Endothelial cell of umbilical vein (primary cell): ENCODE data around the gene ZNF93.

Experiments used
- FOS ChIP-seq: IDR thresholded peaks from 2 replicates; pipeline ENCODE4 v1.6.1; 2011; ENCODE audit warnings: mild to moderate bottlenecking, low read length, moderate library complexity, borderline replicate concordance; ENCODE audit not compliant: insufficient read depth
- TF ChIP-seq, protein P1 (sequence below), 2 donors: IDR thresholded peaks; 1 replicate in 1 of 2; 2 replicates in 1 of 2; pipeline ENCODE4 v1.5.1; 2011; ENCODE audit warnings: low read length in 2 of 2, mild to moderate bottlenecking in 2 of 2, moderate library complexity in 2 of 2, control low read depth in 1 of 2, inconsistent platforms in 1 of 2, low read depth in 1 of 2; ENCODE audit not compliant: insufficient read depth in 1 of 2; ENCODE audit errors: extremely low read depth in 1 of 2

DNA sequence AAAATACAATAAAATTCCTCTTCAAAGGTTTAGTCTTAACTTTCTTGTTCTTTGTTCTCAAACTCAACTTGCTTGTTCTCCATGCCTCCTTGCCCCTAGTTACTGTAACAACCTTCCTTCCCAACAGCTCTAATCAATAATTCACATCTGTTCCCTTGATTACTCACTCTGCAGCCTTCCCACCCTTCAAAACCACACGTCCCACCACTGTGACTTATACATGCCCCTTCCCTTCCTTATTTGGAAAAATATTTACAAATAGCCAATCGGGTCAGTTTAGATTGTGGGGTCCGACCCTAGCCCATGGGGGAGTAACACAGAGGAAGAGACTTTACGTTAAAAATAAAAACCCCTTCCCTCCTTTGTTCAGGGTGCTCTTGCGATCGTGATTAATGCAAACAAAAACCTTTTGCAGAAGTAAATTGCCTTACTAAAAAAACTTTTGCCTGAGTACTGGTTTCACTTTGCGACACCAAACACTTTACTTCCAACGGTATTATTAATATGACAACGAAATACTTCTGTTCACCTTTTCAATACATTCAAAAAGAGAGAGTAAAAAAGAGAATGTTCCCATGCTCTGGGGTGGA, 512 bp upstream of the ZNF93 start:
- TF ChIP-seq FOS: no peak
- TF ChIP-seq, protein P1, sequence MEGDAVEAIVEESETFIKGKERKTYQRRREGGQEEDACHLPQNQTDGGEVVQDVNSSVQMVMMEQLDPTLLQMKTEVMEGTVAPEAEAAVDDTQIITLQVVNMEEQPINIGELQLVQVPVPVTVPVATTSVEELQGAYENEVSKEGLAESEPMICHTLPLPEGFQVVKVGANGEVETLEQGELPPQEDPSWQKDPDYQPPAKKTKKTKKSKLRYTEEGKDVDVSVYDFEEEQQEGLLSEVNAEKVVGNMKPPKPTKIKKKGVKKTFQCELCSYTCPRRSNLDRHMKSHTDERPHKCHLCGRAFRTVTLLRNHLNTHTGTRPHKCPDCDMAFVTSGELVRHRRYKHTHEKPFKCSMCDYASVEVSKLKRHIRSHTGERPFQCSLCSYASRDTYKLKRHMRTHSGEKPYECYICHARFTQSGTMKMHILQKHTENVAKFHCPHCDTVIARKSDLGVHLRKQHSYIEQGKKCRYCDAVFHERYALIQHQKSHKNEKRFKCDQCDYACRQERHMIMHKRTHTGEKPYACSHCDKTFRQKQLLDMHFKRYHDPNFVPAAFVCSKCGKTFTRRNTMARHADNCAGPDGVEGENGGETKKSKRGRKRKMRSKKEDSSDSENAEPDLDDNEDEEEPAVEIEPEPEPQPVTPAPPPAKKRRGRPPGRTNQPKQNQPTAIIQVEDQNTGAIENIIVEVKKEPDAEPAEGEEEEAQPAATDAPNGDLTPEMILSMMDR (IDR thresholded peaks at IDR 0.05; ENCODE audit: extremely low read depth in 1 of 2, insufficient read depth in 1 of 2, low read depth in 1 of 2, low read length in 2 of 2): no peak
